Measurements from ENCODE around the gene CEP63. TPM values are rescaled to one million over a fixed set of nuclear protein-coding genes. Genes with fewer than 3 reads are reported as not detected.
A peak's percentile ranks its signal among the peaks of the same experiment; 100 is the strongest.

Gene CEP63
- total RNA-seq, 1 donor from 2014 or later: 20.9 TPM

GRCh38 chr3:134471521-134472193 lies 14.2 kb upstream of the CEP63 start:
- DNase-seq: no peak

- no peak for DNase-seq
Observed at GRCh38 chr3:134472831-134473230, 13.0 kb upstream of the CEP63 start.

- DNase-seq: peak; percentile 27
Observed at GRCh38 chr3:134473868-134474546, 11.8 kb upstream of the CEP63 start.

GRCh38 chr3:134474956-134475355 lies 10.9 kb upstream of the CEP63 start:
- DNase-seq: no peak

- no peak for DNase-seq
Observed at GRCh38 chr3:134476306-134476705, 9.6 kb upstream of the CEP63 start.

GRCh38 chr3:134477002-134477401 lies 8.9 kb upstream of the CEP63 start:
- DNase-seq: no peak

- no peak for DNase-seq
Observed at GRCh38 chr3:134477938-134478337, 7.9 kb upstream of the CEP63 start.

- no peak for DNase-seq
Observed at GRCh38 chr3:134480546-134480945, 5.3 kb upstream of the CEP63 start.

- DNase-seq: no peak
Observed at GRCh38 chr3:134481166-134481565, 4.7 kb upstream of the CEP63 start.

GRCh38 chr3:134482622-134483021 lies 3.2 kb upstream of the CEP63 start:
- DNase-seq: no peak

GRCh38 chr3:134483195-134483900 lies 2.5 kb upstream of the CEP63 start:
- no peak for DNase-seq

- DNase-seq: no peak
Observed at GRCh38 chr3:134485075-134485717, 661 bp upstream of the CEP63 start.

GRCh38 chr3:134486577-134487041 lies 752 bp downstream of the CEP63 start:
- DNase-seq: no peak

GRCh38 chr3:134487406-134487805 lies 1.5 kb downstream of the CEP63 start:
- DNase-seq: no peak

GRCh38 chr3:134494495-134494894 lies 8.6 kb downstream of the CEP63 start:
- DNase-seq: no peak

GRCh38 chr3:134495980-134496379 lies 10.1 kb downstream of the CEP63 start:
- DNase-seq: no peak

GRCh38 chr3:134496471-134497071 lies 10.7 kb downstream of the CEP63 start:
- DNase-seq: no peak

GRCh38 chr3:134503266-134503665 lies 17.4 kb downstream of the CEP63 start:
- DNase-seq: no peak

- DNase-seq: no peak
Observed at GRCh38 chr3:134504132-134504531, 18.3 kb downstream of the CEP63 start.

GRCh38 chr3:134505485-134505884 lies 19.6 kb downstream of the CEP63 start:
- DNase-seq: no peak

- no peak for DNase-seq
Observed at GRCh38 chr3:134511500-134511899, 25.6 kb downstream of the CEP63 start.

- DNase-seq: no peak
Observed at GRCh38 chr3:134516905-134517304, 31.0 kb downstream of the CEP63 start.

Measured in occipital lobe (tissue), 2 donors.